ENCODE measurements around the gene LCNL1. TPM values are rescaled to one million over a fixed set of nuclear protein-coding genes. Genes with fewer than 3 reads are reported as not detected.
"Not testable (repeated sequence)": the region's sequence is repeated elsewhere in the genome, so short reads cannot be mapped to it uniquely, and the experiment has no call there.

Gene LCNL1
- total RNA-seq, 2 donors from 2014 or later: 0.41 to 22.5 TPM

DNA sequence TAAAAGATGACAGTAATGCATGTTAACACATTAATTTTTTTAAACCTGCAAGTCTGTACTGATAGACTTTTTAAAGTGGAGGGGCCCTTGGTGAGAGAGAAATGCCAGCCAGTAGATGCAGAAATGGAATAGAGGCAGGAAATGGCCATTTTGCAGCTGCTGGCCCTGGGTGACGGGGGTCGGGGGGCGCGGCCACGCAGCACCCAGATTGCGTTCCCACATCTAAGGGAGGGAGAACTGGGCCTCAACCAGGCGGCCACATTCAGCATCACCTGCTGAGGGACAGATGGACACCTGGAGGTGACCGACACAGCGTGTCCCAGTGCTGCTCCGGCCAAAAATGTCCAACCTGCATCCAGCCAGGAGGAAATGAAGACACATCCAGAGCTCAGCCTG is 19.9 kb downstream of the LCNL1 start:
- H3K4me3 ChIP-seq: no peak overlapping the region
- H3K27ac ChIP-seq: no peak overlapping the region
- H3K4me1 ChIP-seq (replicated peaks): no peaks in the 10 kb centered on the region
- intact Hi-C loops (cut with DNase I): no loop called here
- no peaks in the 10 kb centered on the region for H3K27me3 ChIP-seq (replicated peaks; ENCODE audit: insufficient read depth)
- no peaks in the 10 kb centered on the region for H3K36me3 ChIP-seq
- no peak for DNase-seq (ENCODE audit: low spot score)
- H3K9me3 ChIP-seq: no peaks in the 10 kb centered on the region
- 85% methylated on average over 10 of the region's 10 CpGs for WGBS
- TF ChIP-seq POLR2AphosphoS5 (IDR thresholded peaks at IDR 0.05): no peak
- no peak for TF ChIP-seq CTCF (IDR thresholded peaks at IDR 0.05)

DNA sequence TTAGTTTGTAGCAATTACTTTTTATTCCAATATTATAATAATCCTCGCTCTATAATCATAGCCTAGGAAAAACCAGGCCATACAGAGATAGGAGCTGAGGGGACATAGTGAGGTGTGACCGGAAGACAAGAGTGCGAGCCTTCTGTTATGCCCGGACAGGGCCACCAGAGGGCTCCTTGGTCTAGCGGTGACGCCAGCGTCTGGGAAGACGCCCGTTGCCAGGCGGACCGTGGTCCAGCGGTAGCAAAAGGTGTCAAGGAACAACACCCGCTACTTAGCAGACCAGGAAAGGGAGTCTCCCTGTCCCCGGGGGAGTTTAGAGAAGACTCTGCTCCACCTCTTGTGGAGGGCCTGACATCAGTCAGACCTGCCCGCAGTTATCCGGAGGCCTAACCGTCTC is 21.5 kb downstream of the LCNL1 start:
- H3K27me3 ChIP-seq (replicated peaks; ENCODE audit: insufficient read depth); H3K9me3 ChIP-seq; H3K36me3 ChIP-seq; DNase-seq (ENCODE audit: low spot score); H3K27ac ChIP-seq; intact Hi-C loops (cut with DNase I); H3K4me3 ChIP-seq; H3K4me1 ChIP-seq (replicated peaks): not testable (repeated sequence)
- 52% methylated on average over 15 of the region's 17 CpGs for WGBS
- TF ChIP-seq CTCF (IDR thresholded peaks at IDR 0.05): peak in 2 of 4 experiments; percentile 43 to 54

DNA sequence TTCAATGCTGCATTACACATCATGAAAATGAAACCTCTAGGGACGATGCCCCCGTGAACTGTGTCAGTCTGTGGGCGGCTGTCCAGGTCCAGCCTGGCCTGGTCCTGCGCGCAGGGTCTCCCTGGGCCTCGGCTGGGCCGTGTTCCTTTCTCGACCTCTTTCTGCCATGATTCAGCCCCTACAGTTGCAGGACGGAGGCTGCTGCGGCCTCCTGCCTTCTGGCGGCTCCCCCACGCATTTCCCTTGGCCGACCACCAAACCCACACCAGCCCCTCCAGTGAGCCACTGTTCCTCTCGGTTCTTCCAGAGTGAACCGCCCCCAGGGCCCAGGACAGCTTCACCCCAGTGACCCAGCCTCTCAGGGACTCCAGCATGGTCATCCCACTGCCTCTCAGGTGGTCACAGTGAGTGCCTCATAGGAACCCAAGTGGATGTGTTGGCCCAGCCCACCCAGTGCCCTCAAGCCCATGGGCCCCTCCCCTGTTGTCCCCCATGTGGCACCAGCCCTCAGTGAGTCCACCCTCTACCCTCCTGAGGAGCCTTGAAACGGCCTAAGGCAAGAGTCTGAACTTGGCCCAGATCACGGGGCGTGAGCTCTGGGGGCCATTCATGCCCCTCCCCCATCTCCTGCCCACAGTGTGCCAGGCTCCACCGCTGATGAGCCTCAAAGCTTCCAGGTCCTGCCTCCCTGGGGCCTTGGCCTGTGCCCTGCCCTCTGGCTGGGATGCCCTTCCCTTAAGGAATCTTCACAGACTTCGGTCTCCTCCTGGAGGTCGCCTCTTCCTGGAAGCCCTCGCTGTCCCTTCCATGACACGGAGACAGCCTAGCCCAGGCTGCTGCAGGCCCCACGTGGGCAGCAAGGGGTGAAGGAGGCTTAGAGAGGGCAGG is 23.6 kb downstream of the LCNL1 start:
- Histone ChIP-seq H3K4me3 (no peak overlapping the region), H3K36me3 (no peaks in the 10 kb centered on the region), H3K9me3 (no peaks in the 10 kb centered on the region), H3K4me1 (replicated peaks) (no peaks in the 10 kb centered on the region), H3K27ac (no peak overlapping the region), H3K27me3 (replicated peaks; ENCODE audit: insufficient read depth) (no peaks in the 10 kb centered on the region)
- TF ChIP-seq POLR2A (IDR thresholded peaks at IDR 0.05): no peak
- no peak for TF ChIP-seq POLR2AphosphoS5 (IDR thresholded peaks at IDR 0.05)
- TF ChIP-seq CTCF (IDR thresholded peaks at IDR 0.05): no peak
- 79% methylated on average over 24 of the region's 24 CpGs for WGBS
- no peak for DNase-seq (ENCODE audit: low spot score)
- intact Hi-C loops (cut with DNase I): no loop called here

- DNase-seq (ENCODE audit: low spot score): no peak
- H3K9me3 ChIP-seq: no peaks in the 10 kb centered on the region
- no peaks in the 10 kb centered on the region for H3K27me3 ChIP-seq (replicated peaks; ENCODE audit: insufficient read depth)
- H3K4me3 ChIP-seq: no peak overlapping the region
- H3K36me3 ChIP-seq: no peaks in the 10 kb centered on the region
- no peaks in the 10 kb centered on the region for H3K4me1 ChIP-seq (replicated peaks)
- TF ChIP-seq POLR2A (IDR thresholded peaks at IDR 0.05) (no peak), POLR2AphosphoS5 (IDR thresholded peaks at IDR 0.05) (no peak), CTCF (IDR thresholded peaks at IDR 0.05) (no peak)
- no peak overlapping the region for H3K27ac ChIP-seq
- intact Hi-C loops (cut with DNase I): no loop called here
- 51% methylated on average over 30 of the region's 30 CpGs for WGBS
Measured at GRCh38 chr9:137007108-137007815, 24.5 kb downstream of the LCNL1 start.

All from prostate gland (tissue), 2 donors.